HepG2 (cell line): Measurements from ENCODE around the gene GALNT9. TPM values are rescaled to one million over a fixed set of nuclear protein-coding genes. Genes with fewer than 3 reads are reported as not detected.

Experiments
- CEBPZ ChIP-seq: IDR thresholded peaks from 2 replicates; pipeline ENCODE4 v1.6.1; 2012; ENCODE audit warnings: low read length, improper control_type of control experiment
- RXRA ChIP-seq: sonication (generic); formaldehyde crosslinking; IDR thresholded peaks from 2 replicates; pipeline ENCODE4 v1.5.1; 2020; ENCODE audit warnings: missing genetic modification reagents
- ZBTB33 ChIP-seq: sonication (generic); formaldehyde crosslinking; IDR thresholded peaks from 2 replicates; pipeline ENCODE4 v1.4.0; 2020; ENCODE audit warnings: missing genetic modification reagents
- ZNF329 ChIP-seq: sonication (generic); formaldehyde crosslinking; IDR thresholded peaks from 2 replicates; pipeline ENCODE4 v1.9.0; 2021; ENCODE audit warnings: low read depth, mild to moderate bottlenecking, missing genetic modification reagents
- ZNF646 ChIP-seq: sonication (generic); formaldehyde crosslinking; IDR thresholded peaks from 2 replicates; pipeline ENCODE4 v1.9.0; 2021; ENCODE audit warnings: mild to moderate bottlenecking, missing genetic modification reagents
- polyA plus RNA-seq, 8 experiments: library from polyadenylated mRNA; depleted of rRNA in 3 of 8; stranded (reverse) in 7 of 8; unstranded in 1 of 8; fragments of >200 nt; fragmentation: Illumina TruSeq in 4 of 8; extraction: Trizol in 4 of 8; gene quantifications; 2 replicates each; pipeline versions ENCODE4 v1.2.1 to v1.2.3, GENCODE V29; 2011 to 2016; ENCODE audit warnings: low read depth in 4 of 8, missing spikeins in 1 of 8, mixed read lengths in 1 of 8; ENCODE audit not compliant: insufficient read depth in 1 of 8
- total RNA-seq, 5 experiments: library from RNA; depleted of rRNA; stranded (reverse); fragments of >200 nt; fragmentation: Illumina TruSeq; extraction: Trizol; gene quantifications; 2 replicates each; pipeline ENCODE4 v1.2.3, GENCODE V29; 2016; ENCODE audit warnings: low read depth in 1 of 5
- TF ChIP-seq, protein P1 (sequence below): sonication (generic); formaldehyde crosslinking; IDR thresholded peaks from 2 replicates; pipeline ENCODE4 v1.4.0; 2020; ENCODE audit warnings: missing genetic modification reagents

The GALNT9 gene
- total and polyA plus RNA-seq, 2 of the 13 experiments (the other 11 are each of a cell fraction or from before 2014, with no cell fraction given): 0.04 TPM; not detected in 1

GRCh38 chr12:132263451-132264049 is 65.8 kb downstream of the GALNT9 start (continued):
- TF ChIP-seq, protein P1, sequence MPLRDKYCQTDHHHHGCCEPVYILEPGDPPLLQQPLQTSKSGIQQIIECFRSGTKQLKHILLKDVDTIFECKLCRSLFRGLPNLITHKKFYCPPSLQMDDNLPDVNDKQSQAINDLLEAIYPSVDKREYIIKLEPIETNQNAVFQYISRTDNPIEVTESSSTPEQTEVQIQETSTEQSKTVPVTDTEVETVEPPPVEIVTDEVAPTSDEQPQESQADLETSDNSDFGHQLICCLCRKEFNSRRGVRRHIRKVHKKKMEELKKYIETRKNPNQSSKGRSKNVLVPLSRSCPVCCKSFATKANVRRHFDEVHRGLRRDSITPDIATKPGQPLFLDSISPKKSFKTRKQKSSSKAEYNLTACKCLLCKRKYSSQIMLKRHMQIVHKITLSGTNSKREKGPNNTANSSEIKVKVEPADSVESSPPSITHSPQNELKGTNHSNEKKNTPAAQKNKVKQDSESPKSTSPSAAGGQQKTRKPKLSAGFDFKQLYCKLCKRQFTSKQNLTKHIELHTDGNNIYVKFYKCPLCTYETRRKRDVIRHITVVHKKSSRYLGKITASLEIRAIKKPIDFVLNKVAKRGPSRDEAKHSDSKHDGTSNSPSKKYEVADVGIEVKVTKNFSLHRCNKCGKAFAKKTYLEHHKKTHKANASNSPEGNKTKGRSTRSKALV: no peak
- no peak for TF ChIP-seq ZNF646
- no peak for TF ChIP-seq ZNF329 (CRISPR knock-in tag)
- no peak for TF ChIP-seq RXRA (CRISPR knock-in tag)
- TF ChIP-seq CEBPZ: no peak
- no peak for TF ChIP-seq ZBTB33 (CRISPR knock-in tag)
